Measurements from ENCODE around the gene SCN8A.

The SCN8A gene

GRCh38 chr12:51667269-51667668 is 76.2 kb downstream of the SCN8A start:
- H3K4me3 ChIP-seq (replicated peaks; ENCODE audit: low read depth, low read length), result no peak overlapping the region
- TF ChIP-seq CTCF (IDR thresholded peaks at IDR 0.05; ENCODE audit: low read length, missing control alignments), result no peak
- no peak for DNase-seq (ENCODE audit: low read depth)

GRCh38 chr12:51669271-51669670 is 78.2 kb downstream of the SCN8A start:
- DNase-seq (ENCODE audit: low read depth), result no peak
- no peak for TF ChIP-seq CTCF (IDR thresholded peaks at IDR 0.05; ENCODE audit: low read length, missing control alignments)
- H3K4me3 ChIP-seq (replicated peaks; ENCODE audit: low read depth, low read length), result no peak overlapping the region

- TF ChIP-seq CTCF (IDR thresholded peaks at IDR 0.05; ENCODE audit: low read length, missing control alignments), result no peak
- DNase-seq (ENCODE audit: low read depth), result no peak
- H3K4me3 ChIP-seq (replicated peaks; ENCODE audit: low read depth, low read length), result no peak overlapping the region
These were observed 79.0 kb downstream of the SCN8A start for GRCh38 chr12:51669996-51670395.

- no peak overlapping the region for H3K4me3 ChIP-seq (replicated peaks; ENCODE audit: low read depth, low read length)
- DNase-seq (ENCODE audit: low read depth), result no peak
- TF ChIP-seq CTCF (IDR thresholded peaks at IDR 0.05; ENCODE audit: low read length, missing control alignments), result no peak
These were observed 81.3 kb downstream of the SCN8A start for GRCh38 chr12:51672334-51672733.

- H3K4me3 ChIP-seq (replicated peaks; ENCODE audit: low read depth, low read length), result no peak overlapping the region
- no peak for DNase-seq (ENCODE audit: low read depth)
- TF ChIP-seq CTCF (IDR thresholded peaks at IDR 0.05; ENCODE audit: low read length, missing control alignments), result no peak
These were observed 84.2 kb downstream of the SCN8A start for GRCh38 chr12:51675071-51675803.

- no peak for TF ChIP-seq CTCF (IDR thresholded peaks at IDR 0.05; ENCODE audit: low read length, missing control alignments)
- H3K4me3 ChIP-seq (replicated peaks; ENCODE audit: low read depth, low read length), result no peak overlapping the region
- no peak for DNase-seq (ENCODE audit: low read depth)
These were observed 85.8 kb downstream of the SCN8A start for GRCh38 chr12:51676875-51677274.
